Neuronal stem cell (in vitro differentiated cells): ENCODE results near the gene RGS5.

Experiments
- DNase-seq: peaks from one replicate; pipeline ENCODE4 v3.0.0-alpha.2; 2013; ENCODE audit warnings: low spot score
- H2AFZ ChIP-seq: one replicate; pipeline ENCODE4 v1.6.1; 2013; ENCODE audit warnings: mild to moderate bottlenecking, low read length, inconsistent platforms
- H2AK5ac ChIP-seq: 2 replicates; pipeline ENCODE4 v1.6.1; 2013; ENCODE audit warnings: low read depth, mild to moderate bottlenecking, inconsistent platforms, low read length, moderate library complexity, mixed read lengths
- H2BK120ac ChIP-seq: 2 replicates; pipeline ENCODE4 v1.6.1; 2013; ENCODE audit warnings: low read depth, mild to moderate bottlenecking, inconsistent platforms, low read length, moderate library complexity, mixed read lengths
- H2BK12ac ChIP-seq: one replicate; pipeline ENCODE4 v1.6.1; 2013; ENCODE audit warnings: low read length, inconsistent platforms
- H2BK15ac ChIP-seq: 2 replicates; pipeline ENCODE4 v1.6.1; 2013; ENCODE audit warnings: mild to moderate bottlenecking, low read length, inconsistent platforms, mixed read lengths
- H2BK5ac ChIP-seq: one replicate; pipeline ENCODE4 v1.6.1; 2013; ENCODE audit warnings: inconsistent platforms, mild to moderate bottlenecking, low read length, moderate library complexity
- H3K14ac ChIP-seq: one replicate; pipeline ENCODE4 v1.6.1; 2013; ENCODE audit warnings: low read length, inconsistent platforms
- H3K18ac ChIP-seq: 2 replicates; pipeline ENCODE4 v1.6.1; 2013; ENCODE audit warnings: low read length, inconsistent platforms
- H3K23ac ChIP-seq: 2 replicates; pipeline ENCODE4 v1.6.1; 2013; ENCODE audit warnings: low read depth, mild to moderate bottlenecking, mixed read lengths, low read length, inconsistent platforms; ENCODE audit not compliant: poor library complexity
- H3K27ac ChIP-seq: replicated peaks from 3 replicates; pipeline ENCODE4 v1.5.1; 2013; ENCODE audit warnings: low read length, inconsistent platforms
- H3K27me3 ChIP-seq, 3 experiments: 2 replicates each; pipeline ENCODE4 v1.6.1; 2013; ENCODE audit warnings: low read length in 3 of 3, mild to moderate bottlenecking in 2 of 3, inconsistent platforms in 1 of 3, low read depth in 1 of 3, mixed read lengths in 1 of 3, moderate library complexity in 1 of 3; ENCODE audit not compliant: control insufficient read depth in 3 of 3, insufficient read depth in 3 of 3
- H3K36me3 ChIP-seq, 2 donors: replicated peaks in 1 of 2; 2 replicates each; pipeline ENCODE4 v1.6.1; 2013; ENCODE audit warnings: low read length in 2 of 2; ENCODE audit not compliant: control insufficient read depth in 2 of 2, insufficient read depth in 2 of 2
- H3K4ac ChIP-seq: 2 replicates; pipeline ENCODE4 v1.6.1; 2013; ENCODE audit warnings: inconsistent platforms, mild to moderate bottlenecking, low read length, moderate library complexity
- H3K4me1 ChIP-seq, 2 donors: 1 replicate in 1 of 2; 2 replicates in 1 of 2; pipeline ENCODE4 v1.6.1; 2013; ENCODE audit warnings: low read length in 2 of 2, low read depth in 1 of 2; ENCODE audit not compliant: control insufficient read depth in 2 of 2, insufficient read depth in 1 of 2
- H3K4me2 ChIP-seq: one replicate; pipeline ENCODE4 v1.6.1; 2013; ENCODE audit warnings: mild to moderate bottlenecking, low read length, inconsistent platforms; ENCODE audit not compliant: insufficient read depth, poor library complexity, severe bottlenecking
- H3K4me3 ChIP-seq, 2 donors: 2 replicates each; pipeline ENCODE4 v1.5.1; 2013; ENCODE audit warnings: low read length in 2 of 2, mild to moderate bottlenecking in 2 of 2, inconsistent platforms in 1 of 2, moderate library complexity in 1 of 2
- H3K79me1 ChIP-seq: one replicate; pipeline ENCODE4 v1.6.1; 2013; ENCODE audit warnings: low read depth, mild to moderate bottlenecking, inconsistent platforms, low read length, moderate library complexity
- H3K9ac ChIP-seq: one replicate; pipeline ENCODE4 v1.6.1; 2013; ENCODE audit warnings: mild to moderate bottlenecking, low read depth, low read length, inconsistent platforms; ENCODE audit not compliant: poor library complexity
- H3K9me3 ChIP-seq, 2 donors: replicated peaks in 1 of 2; 2 replicates each; pipeline versions ENCODE3 to v1.6.1; 2013; ENCODE audit warnings: low read length in 2 of 2, mild to moderate bottlenecking in 2 of 2, inconsistent platforms in 1 of 2, low read depth in 1 of 2, mixed read lengths in 1 of 2, moderate library complexity in 1 of 2; ENCODE audit not compliant: control insufficient read depth in 2 of 2, insufficient read depth in 1 of 2
- H4K8ac ChIP-seq: one replicate; pipeline ENCODE4 v1.6.1; 2013; ENCODE audit warnings: low read depth, mild to moderate bottlenecking, inconsistent platforms, low read length, moderate library complexity
- H4K91ac ChIP-seq: one replicate; pipeline ENCODE4 v1.6.1; 2013; ENCODE audit warnings: low read length, low read depth, mild to moderate bottlenecking, inconsistent platforms; ENCODE audit not compliant: poor library complexity
- WGBS, 2 donors: extraction: QIAGEN DNeasy Blood & Tissue Kit; methylation state at CpG; one replicate each; pipeline ENCODE4 v1.1.7; 2013; ENCODE audit warnings: missing lambda C conversion rate in 2 of 2, mixed read lengths in 1 of 2; ENCODE audit not compliant: insufficient read length in 2 of 2, insufficient replicate concordance in 1 of 2; ENCODE audit errors: extremely low coverage in 2 of 2; 5-methylcytosine and 5-hydroxymethylcytosine counted together

The RGS5 gene

GRCh38 chr1:163178628-163179027, 24.1 kb downstream of the RGS5 start:
- Histone ChIP-seq H2BK15ac (no peak overlapping the region), H3K4me1 (no peaks in the 10 kb centered on the region), H3K14ac (no peak overlapping the region), H3K23ac (no peak overlapping the region), H2BK120ac (no peak overlapping the region), H3K27ac (no peak overlapping the region), H3K4ac (no peak overlapping the region), H3K4me3 (no peak overlapping the region), H4K8ac (no peak overlapping the region), H3K4me2 (no peak overlapping the region), H3K27me3 (no peaks in the 10 kb centered on the region), H3K9ac (no peak overlapping the region), H2AK5ac (no peak overlapping the region), H3K36me3 (no peaks in the 10 kb centered on the region), H2BK12ac (no peak overlapping the region), H3K79me1 (peaks cover 2% of the 10 kb centered on the region), H4K91ac (no peak overlapping the region), H3K9me3 (no peaks in the 10 kb centered on the region), H2AFZ (no peak overlapping the region), H3K18ac (no peak overlapping the region), H2BK5ac (no peak overlapping the region)
- DNase-seq = no peak
- no CpG with 5 or more reads among the region's 2 CpGs for WGBS, 2 donors

- Histone ChIP-seq H3K9ac (no peak overlapping the region), H3K4me3 (no peak overlapping the region), H3K79me1 (peaks cover 2% of the 10 kb centered on the region), H3K14ac (no peak overlapping the region), H2BK120ac (no peak overlapping the region), H3K9me3 (no peaks in the 10 kb centered on the region), H2BK12ac (no peak overlapping the region), H4K8ac (no peak overlapping the region), H2AK5ac (no peak overlapping the region), H3K36me3 (no peaks in the 10 kb centered on the region), H2AFZ (no peak overlapping the region), H2BK15ac (no peak overlapping the region), H3K4ac (no peak overlapping the region), H3K23ac (no peak overlapping the region), H3K27ac (no peak overlapping the region), H3K27me3 (no peaks in the 10 kb centered on the region), H3K18ac (no peak overlapping the region), H4K91ac (no peak overlapping the region), H2BK5ac (no peak overlapping the region), H3K4me1 (peaks cover 0 to 2% of the 10 kb centered on the region in 2 donors), H3K4me2 (no peak overlapping the region)
- no CpG with 5 or more reads among the region's 4 CpGs for WGBS, 2 donors
- DNase-seq = no peak
These were observed 25.9 kb downstream of the RGS5 start for GRCh38 chr1:163176797-163177196.

DNA sequence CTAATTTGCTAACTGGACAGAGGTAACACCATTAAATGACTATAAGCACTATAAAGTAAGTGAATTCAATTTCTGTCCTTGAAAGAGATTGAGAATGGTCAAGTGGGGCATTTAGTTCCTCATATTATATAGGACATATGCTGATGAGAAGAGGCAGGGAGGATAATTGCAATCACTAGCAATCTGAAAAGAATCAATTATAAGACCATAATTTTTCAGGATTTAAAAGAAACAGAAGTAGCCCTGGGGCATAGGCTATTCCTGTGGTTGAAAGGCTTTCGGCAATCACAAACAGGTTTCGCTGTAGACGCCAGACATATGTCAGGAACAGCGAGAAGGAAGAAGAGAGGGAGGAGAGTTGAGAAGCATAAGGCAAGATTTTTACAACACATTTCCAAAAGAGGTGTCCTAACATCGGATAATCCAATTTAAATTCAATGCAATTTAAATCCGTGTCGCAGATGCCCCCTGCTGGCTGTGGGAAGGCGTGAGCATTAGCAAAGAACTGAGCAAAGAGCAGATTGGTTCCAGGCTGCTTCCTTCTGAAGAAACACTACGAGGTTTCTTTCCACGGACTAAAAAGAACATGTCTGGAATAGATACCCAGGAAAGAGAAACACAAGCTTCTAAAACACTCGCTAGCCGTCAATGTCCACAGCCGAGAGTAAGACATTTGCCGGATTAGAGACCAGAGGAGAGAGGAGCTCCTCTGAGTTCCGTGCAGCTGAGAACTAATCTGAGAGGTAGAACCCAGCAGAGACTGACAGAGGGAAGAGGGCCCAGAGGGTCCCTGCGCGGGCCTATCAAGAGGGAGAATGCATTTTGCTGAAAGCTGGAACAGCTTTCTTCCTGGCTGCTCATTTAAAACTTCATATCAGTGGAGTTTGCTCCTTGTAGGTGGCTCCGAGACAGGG, 27.9 kb downstream of the RGS5 start:
- Histone ChIP-seq H3K4me2 (no peak overlapping the region), H3K23ac (no peak overlapping the region), H3K4ac (no peak overlapping the region), H3K9me3 (no peaks in the 10 kb centered on the region), H4K8ac (no peak overlapping the region), H3K27me3 (no peaks in the 10 kb centered on the region), H3K18ac (no peak overlapping the region), H3K36me3 (no peaks in the 10 kb centered on the region), H3K4me3 (no peak overlapping the region), H3K4me1 (peaks cover 0 to 2% of the 10 kb centered on the region in 2 donors), H3K9ac (no peak overlapping the region), H3K27ac (no peak overlapping the region), H2AK5ac (no peak overlapping the region), H2AFZ (peak overlapping the region; percentile 73), H3K14ac (no peak overlapping the region), H2BK120ac (no peak overlapping the region), H3K79me1 (peaks cover 2% of the 10 kb centered on the region), H4K91ac (no peak overlapping the region), H2BK5ac (no peak overlapping the region), H2BK12ac (no peak overlapping the region), H2BK15ac (no peak overlapping the region)
- no CpG with 5 or more reads among the region's 18 CpGs for WGBS, 2 donors
- DNase-seq = peak; percentile 35

- no peak overlapping the region for H3K4me3 ChIP-seq
- H3K4me2 ChIP-seq = no peak overlapping the region
- H2AFZ ChIP-seq = peak overlapping the region; percentile 16
- no peaks in the 10 kb centered on the region for H3K27me3 ChIP-seq
- no peak overlapping the region for H2BK5ac ChIP-seq
- H3K14ac ChIP-seq = no peak overlapping the region
- no peak overlapping the region for H2AK5ac ChIP-seq
- no peak overlapping the region for H2BK120ac ChIP-seq
- no peaks in the 10 kb centered on the region for H3K9me3 ChIP-seq
- peaks cover 0 to 2% of the 10 kb centered on the region in 2 donors for H3K4me1 ChIP-seq
- H3K9ac ChIP-seq = no peak overlapping the region
- no peak overlapping the region for H4K8ac ChIP-seq
- no peak overlapping the region for H4K91ac ChIP-seq
- H2BK15ac ChIP-seq = no peak overlapping the region
- no peak for DNase-seq
- no peak overlapping the region for H3K27ac ChIP-seq
- no peak overlapping the region for H3K4ac ChIP-seq
- H3K23ac ChIP-seq = no peak overlapping the region
- H2BK12ac ChIP-seq = no peak overlapping the region
- H3K79me1 ChIP-seq = peaks cover 2% of the 10 kb centered on the region
- WGBS, 2 donors = no CpG with 5 or more reads among the region's 4 CpGs
- peaks cover 0 to under 1% of the 10 kb centered on the region in 2 donors for H3K36me3 ChIP-seq
- H3K18ac ChIP-seq = no peak overlapping the region
These were observed 29.6 kb downstream of the RGS5 start for GRCh38 chr1:163173121-163173520.
